ENCODE data around the gene GAB1. TPM values are rescaled to one million over a fixed set of nuclear protein-coding genes. Genes with fewer than 3 reads are reported as not detected.

The GAB1 gene
- total RNA-seq, 1 experiment from 2014 or later = 15.3 TPM

DNA sequence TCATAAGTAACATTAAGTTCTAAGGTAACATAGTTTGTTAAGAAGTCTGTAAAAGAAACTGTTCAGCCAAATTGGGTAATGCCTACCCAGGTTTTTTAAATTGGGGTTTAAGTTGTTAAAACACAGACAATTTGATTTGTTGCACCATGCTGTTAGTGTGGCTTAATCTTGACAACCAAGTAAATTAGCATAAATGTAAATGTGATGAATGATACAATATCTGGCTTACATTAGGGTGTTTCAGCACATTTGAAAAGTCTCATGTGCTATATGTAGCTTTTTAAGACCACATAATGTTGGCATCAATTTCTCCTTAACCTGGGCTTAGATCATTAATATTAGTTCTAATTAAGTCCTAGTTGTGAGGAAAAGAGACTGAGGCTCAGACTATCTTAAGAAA, 104.4 kb downstream of the GAB1 start:
- no peak overlapping the region for H2BK12ac ChIP-seq (ENCODE audit: insufficient read length, low read depth, low read length)
- Mint-ChIP-seq H3K4me1 (peaks cover 0 to 4% of the 10 kb centered on the region in 2 experiments; a peak in 3 of 4 replicates), H3K27me3 (ENCODE audit: low read depth) (no peaks in the 10 kb centered on the region), H3K27ac (no peak overlapping the region), H3K4me3 (no peak overlapping the region), H3K36me3 (ENCODE audit: insufficient read depth in 1 of 3, low read depth in 3 of 3) (peaks cover 6 to 17% (median 12%) of the 10 kb centered on the region in 3 experiments; a peak in 4 of 7 replicates), H3K9me3 (no peaks in the 10 kb centered on the region)
- no peak overlapping the region for H3K23ac ChIP-seq (ENCODE audit: insufficient read length, low read depth, low read length)
- H3K79me2 ChIP-seq (ENCODE audit: insufficient read depth, low read length) = no peaks in the 10 kb centered on the region
- no peaks in the 10 kb centered on the region for H4K20me1 ChIP-seq (ENCODE audit: control insufficient read depth, insufficient read depth, insufficient read length)
- DNase-seq = no peak
- no peak overlapping the region for H3K27ac ChIP-seq (ENCODE audit: insufficient read length, low read depth, low read length)
- H3K56ac ChIP-seq (ENCODE audit: insufficient read length, low read depth, low read length) = no peak overlapping the region
- no peak overlapping the region for H3K14ac ChIP-seq (ENCODE audit: insufficient read depth, low read length)
- H3K27me3 ChIP-seq (ENCODE audit: insufficient read depth, low read length) = no peaks in the 10 kb centered on the region
- H3K18ac ChIP-seq (ENCODE audit: insufficient read length, low read depth, low read length) = no peak overlapping the region
- no peaks in the 10 kb centered on the region for H3K9me3 ChIP-seq (ENCODE audit: control insufficient read depth, low read depth, low read length)
- TF ChIP-seq, protein P1, sequence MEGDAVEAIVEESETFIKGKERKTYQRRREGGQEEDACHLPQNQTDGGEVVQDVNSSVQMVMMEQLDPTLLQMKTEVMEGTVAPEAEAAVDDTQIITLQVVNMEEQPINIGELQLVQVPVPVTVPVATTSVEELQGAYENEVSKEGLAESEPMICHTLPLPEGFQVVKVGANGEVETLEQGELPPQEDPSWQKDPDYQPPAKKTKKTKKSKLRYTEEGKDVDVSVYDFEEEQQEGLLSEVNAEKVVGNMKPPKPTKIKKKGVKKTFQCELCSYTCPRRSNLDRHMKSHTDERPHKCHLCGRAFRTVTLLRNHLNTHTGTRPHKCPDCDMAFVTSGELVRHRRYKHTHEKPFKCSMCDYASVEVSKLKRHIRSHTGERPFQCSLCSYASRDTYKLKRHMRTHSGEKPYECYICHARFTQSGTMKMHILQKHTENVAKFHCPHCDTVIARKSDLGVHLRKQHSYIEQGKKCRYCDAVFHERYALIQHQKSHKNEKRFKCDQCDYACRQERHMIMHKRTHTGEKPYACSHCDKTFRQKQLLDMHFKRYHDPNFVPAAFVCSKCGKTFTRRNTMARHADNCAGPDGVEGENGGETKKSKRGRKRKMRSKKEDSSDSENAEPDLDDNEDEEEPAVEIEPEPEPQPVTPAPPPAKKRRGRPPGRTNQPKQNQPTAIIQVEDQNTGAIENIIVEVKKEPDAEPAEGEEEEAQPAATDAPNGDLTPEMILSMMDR (conservative IDR thresholded peaks at IDR 0.05) = no peak
- H3K4me1 ChIP-seq (ENCODE audit: insufficient read depth, low read length) = no peaks in the 10 kb centered on the region; the same call in 1 of the 2 replicates
- H4K5ac ChIP-seq (ENCODE audit: insufficient read length, low read depth, low read length) = no peak overlapping the region
- H3K4me2 ChIP-seq (ENCODE audit: insufficient read depth, insufficient read length, low read length) = no peak overlapping the region
- no peak overlapping the region for H2AFZ ChIP-seq (ENCODE audit: low read length)
- no peak overlapping the region for H2BK15ac ChIP-seq (ENCODE audit: low read depth, low read length)
- H3K23me2 ChIP-seq (ENCODE audit: insufficient read length, low read depth, low read length, poor library complexity, severe bottlenecking) = no peaks in the 10 kb centered on the region
- no peak overlapping the region for H2BK120ac ChIP-seq (ENCODE audit: low read depth, low read length, poor library complexity, severe bottlenecking)
- no peak overlapping the region for H2BK20ac ChIP-seq (ENCODE audit: low read depth, low read length, poor library complexity, severe bottlenecking)
- H3T11ph ChIP-seq (ENCODE audit: low read length) = no peak overlapping the region
- H3K79me1 ChIP-seq (ENCODE audit: insufficient read depth, low read depth, low read length, poor library complexity, severe bottlenecking) = no peaks in the 10 kb centered on the region
- no peak overlapping the region for H2AK5ac ChIP-seq (ENCODE audit: insufficient read length, low read length)
- H4K91ac ChIP-seq (ENCODE audit: insufficient read length, low read depth, low read length) = no peak overlapping the region
- H3K4ac ChIP-seq (ENCODE audit: low read depth, low read length) = no peak overlapping the region
- no peak overlapping the region for H4K8ac ChIP-seq (replicated peaks; ENCODE audit: insufficient read length, low read depth, low read length)
- no peak overlapping the region for H3K9ac ChIP-seq (ENCODE audit: extremely low read depth, insufficient read length, low read length)
- no peak overlapping the region for H2BK5ac ChIP-seq (ENCODE audit: insufficient read length, low read length)
